Measurements from ENCODE around the gene ALAS1. TPM values are rescaled to one million over a fixed set of nuclear protein-coding genes. Genes with fewer than 3 reads are reported as not detected.

Gene ALAS1
- total RNA-seq, 2 experiments from 2014 or later, result 57.7 to 60.8 TPM

DNA sequence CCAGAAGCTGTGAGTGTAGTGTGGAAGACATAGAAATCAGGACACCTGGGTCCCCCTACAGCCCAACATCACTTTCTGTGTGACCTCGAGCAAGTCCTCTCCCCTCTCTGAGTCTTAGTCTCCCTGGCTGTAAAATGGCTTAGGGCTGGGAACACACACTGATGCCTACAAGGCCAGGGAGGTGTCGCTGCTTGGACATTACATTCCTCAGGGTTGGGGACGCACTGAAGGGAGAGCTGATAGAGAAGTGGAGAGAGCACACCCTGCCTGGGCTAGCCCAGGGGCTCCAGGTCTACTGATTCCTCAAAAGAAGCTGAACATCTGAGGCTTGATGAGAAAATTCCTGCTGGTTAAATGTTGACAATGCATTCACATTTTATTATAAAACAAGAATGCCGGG, 6.3 kb upstream of the ALAS1 start:
- ATAC-seq, result no peak
- CTCF ChIA-PET, result no interaction called here
- Mint-ChIP-seq H3K36me3 (ENCODE audit: low read depth) (no peaks in the 10 kb centered on the region), H3K4me1 (ENCODE audit: low read depth) (peaks cover 26% of the 10 kb centered on the region), H3K4me3 (no peak overlapping the region), H3K27me3 (ENCODE audit: low read depth) (no peaks in the 10 kb centered on the region), H3K27ac (peak overlapping the region; percentile 4), H3K9me3 (ENCODE audit: insufficient read depth) (no peaks in the 10 kb centered on the region)
- DNase-seq, result no peak
- POLR2A ChIA-PET, result no interaction called here

DNA sequence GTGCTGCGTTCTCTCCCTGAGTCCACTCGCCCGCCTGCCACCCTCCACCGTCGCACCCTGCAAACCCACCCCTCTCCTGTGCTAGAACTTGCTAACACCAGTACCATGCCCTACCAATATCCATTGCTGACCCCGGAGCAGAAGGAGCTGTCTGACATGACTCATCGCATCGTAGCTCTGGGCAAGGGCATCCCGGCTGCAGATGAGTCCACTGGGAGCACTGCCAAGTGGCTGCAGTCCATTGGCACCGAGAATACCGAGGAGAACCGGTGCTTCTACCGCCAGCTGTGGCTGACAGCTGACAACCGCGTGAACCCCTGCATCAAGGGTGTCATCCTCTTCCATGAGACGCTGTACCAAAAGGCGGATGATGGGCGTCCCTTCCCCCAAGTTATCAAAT, 4.9 kb upstream of the ALAS1 start:
- no peaks in the 10 kb centered on the region for H3K36me3 Mint-ChIP-seq (ENCODE audit: low read depth)
- no peak for DNase-seq
- ChIA-PET CTCF (interaction anchor here (0.7 to 0.8 kb wide), 2 partner anchors 27 to 65 kb away, joined by 3 to 4 read pairs; no protein-coding TSS in a partner anchor), POLR2A (no interaction called here)
- H3K9me3 Mint-ChIP-seq (ENCODE audit: insufficient read depth), result no peaks in the 10 kb centered on the region
- peak overlapping the region; percentile 37 for H3K27ac Mint-ChIP-seq
- no peak for ATAC-seq
- H3K27me3 Mint-ChIP-seq (ENCODE audit: low read depth), result no peaks in the 10 kb centered on the region
- H3K4me3 Mint-ChIP-seq, result no peak overlapping the region
- peaks cover 37% of the 10 kb centered on the region for H3K4me1 Mint-ChIP-seq (ENCODE audit: low read depth)

DNA sequence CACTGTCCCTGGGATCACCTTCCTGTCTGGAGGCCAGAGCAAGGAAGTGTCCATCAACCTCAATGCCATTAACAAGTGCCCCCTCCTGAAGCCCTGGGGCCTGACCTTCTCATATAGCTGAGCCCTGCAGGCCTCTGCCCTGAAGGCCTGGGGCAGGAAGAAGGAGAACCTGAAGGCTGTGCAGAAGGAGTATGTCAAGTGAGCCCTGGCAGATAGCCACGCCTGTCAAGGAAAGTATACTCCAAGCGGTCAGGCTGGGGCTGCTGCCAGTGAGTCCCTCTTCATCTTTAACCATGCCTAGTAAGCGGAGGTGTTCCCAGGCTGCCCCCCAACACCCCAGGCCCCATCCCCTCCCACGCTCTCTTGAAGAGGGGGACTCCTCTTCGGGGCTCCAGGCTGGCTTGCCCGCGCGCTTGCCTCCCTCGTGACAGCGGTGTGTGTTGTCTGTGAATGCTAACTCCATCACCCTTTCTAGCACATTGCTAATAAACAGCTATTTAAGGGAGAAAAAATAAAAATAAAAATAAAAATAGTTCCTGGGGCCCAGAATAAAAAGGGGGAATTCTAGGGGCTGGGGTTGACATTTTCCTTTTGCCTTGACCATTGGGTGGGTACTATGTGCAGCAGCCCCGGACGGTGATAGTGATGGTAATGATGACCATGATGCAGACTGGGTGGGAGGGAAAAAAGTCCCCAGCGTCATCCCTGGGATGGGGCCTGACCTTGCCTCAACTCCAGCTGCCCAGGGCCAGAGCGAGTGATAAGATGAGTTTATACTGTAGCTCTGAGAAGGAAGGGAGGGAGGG, 3.3 kb upstream of the ALAS1 start:
- Mint-ChIP-seq H3K9me3 (ENCODE audit: insufficient read depth) (no peaks in the 10 kb centered on the region), H3K27me3 (ENCODE audit: low read depth) (no peaks in the 10 kb centered on the region), H3K36me3 (ENCODE audit: low read depth) (peaks cover 12% of the 10 kb centered on the region), H3K4me1 (ENCODE audit: low read depth) (peaks cover 36% of the 10 kb centered on the region), H3K4me3 (no peak overlapping the region), H3K27ac (no peak overlapping the region)
- no peak for ATAC-seq
- DNase-seq, result no peak
- POLR2A ChIA-PET, result no interaction called here
- CTCF ChIA-PET, result no interaction called here

DNA sequence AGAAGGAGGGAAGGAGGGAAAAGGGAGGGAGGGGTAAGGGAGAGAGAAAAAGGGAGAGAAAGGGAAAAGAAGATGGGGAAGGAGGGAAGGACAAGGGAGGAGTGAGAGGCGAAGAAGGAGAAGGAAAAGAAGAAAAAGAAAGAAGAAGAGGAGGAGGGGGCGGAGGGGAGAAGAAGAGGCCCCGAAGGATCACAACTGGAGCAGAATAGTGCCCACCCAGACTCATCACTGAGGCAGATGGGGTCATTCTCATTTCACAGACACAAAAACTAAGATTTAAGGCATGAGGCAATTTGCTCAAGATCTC, 2.7 kb upstream of the ALAS1 start:
- Mint-ChIP-seq H3K27ac (no peak overlapping the region), H3K27me3 (ENCODE audit: low read depth) (no peaks in the 10 kb centered on the region), H3K4me1 (ENCODE audit: low read depth) (peaks cover 35% of the 10 kb centered on the region), H3K36me3 (ENCODE audit: low read depth) (peaks cover 16% of the 10 kb centered on the region), H3K9me3 (ENCODE audit: insufficient read depth) (no peaks in the 10 kb centered on the region), H3K4me3 (no peak overlapping the region)
- DNase-seq, result no peak
- ATAC-seq, result no peak
- POLR2A ChIA-PET, result no interaction called here
- CTCF ChIA-PET, result no interaction called here

DNA sequence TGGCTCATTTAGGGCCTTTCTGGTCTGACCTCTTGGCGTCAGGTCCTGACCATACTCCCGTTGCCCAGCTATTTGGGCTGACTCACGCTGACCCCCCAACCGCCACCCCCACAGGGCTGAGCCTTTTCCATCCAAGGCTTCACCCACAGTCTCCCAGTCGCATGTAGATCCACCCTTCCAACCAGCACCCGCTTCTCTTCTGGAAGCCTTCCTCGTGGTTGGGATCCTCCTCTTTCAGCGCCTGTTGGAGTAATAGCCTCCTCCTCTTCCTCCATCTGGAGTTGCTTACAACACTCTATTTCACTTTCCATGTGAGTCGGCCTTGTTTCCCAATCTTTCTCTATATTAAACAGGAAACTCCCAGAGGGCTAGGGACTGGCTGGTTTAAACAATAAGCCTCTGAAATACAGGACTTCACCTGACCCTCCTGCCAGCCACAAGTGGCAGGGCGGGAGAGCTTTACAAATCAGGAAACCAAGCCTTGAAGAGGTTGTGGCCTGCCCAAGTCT, 2.1 kb upstream of the ALAS1 start:
- DNase-seq (no peak), ATAC-seq (no peak)
- Mint-ChIP-seq H3K4me3 (no peak overlapping the region), H3K4me1 (ENCODE audit: low read depth) (peaks cover 38% of the 10 kb centered on the region), H3K9me3 (ENCODE audit: insufficient read depth) (no peaks in the 10 kb centered on the region), H3K36me3 (ENCODE audit: low read depth) (peaks cover 20% of the 10 kb centered on the region), H3K27ac (no peak overlapping the region), H3K27me3 (ENCODE audit: low read depth) (no peaks in the 10 kb centered on the region)
- ChIA-PET POLR2A (no interaction called here), CTCF (interaction anchor here (1.1 kb wide), 1 partner anchor 23 kb away, joined by 5 read pairs; no protein-coding TSS in a partner anchor)

DNA sequence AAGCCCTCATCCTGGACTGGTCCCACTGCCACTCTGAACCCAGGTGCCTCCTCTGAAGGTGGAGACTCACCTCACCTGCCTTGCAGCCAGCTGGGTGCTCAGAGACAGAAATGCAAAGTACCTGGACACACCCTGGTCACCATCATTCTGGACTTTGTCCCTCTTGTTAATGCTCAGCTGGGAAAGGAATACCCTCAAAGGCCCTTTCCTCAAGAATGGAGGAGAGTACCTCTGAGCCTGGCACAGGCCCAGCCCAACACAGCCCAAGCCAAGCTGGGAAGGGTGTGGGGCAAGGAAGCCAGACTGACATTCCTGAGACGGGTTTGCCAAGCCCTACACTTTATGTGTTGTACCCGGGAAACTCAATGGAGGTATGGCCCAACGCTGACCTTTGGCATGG, 983 bp upstream of the ALAS1 start:
- H3K4me1 Mint-ChIP-seq (ENCODE audit: low read depth), result peaks cover 48% of the 10 kb centered on the region
- peaks cover 30% of the 10 kb centered on the region for H3K36me3 Mint-ChIP-seq (ENCODE audit: low read depth)
- ChIA-PET POLR2A (interaction anchor here (1.2 kb wide), 1 partner anchor 21 kb away, joined by 3 read pairs; no protein-coding TSS in a partner anchor), CTCF (interaction anchor here (0.6 to 1.1 kb wide), 5 partner anchors 22 to 255 kb away, joined by 3 to 5 read pairs (median 3); partner anchors contain the start of gene RRP9)
- H3K27ac Mint-ChIP-seq, result peak overlapping the region; percentile 90
- ATAC-seq, result no peak
- H3K4me3 Mint-ChIP-seq, result no peak overlapping the region
- no peaks in the 10 kb centered on the region for H3K27me3 Mint-ChIP-seq (ENCODE audit: low read depth)
- H3K9me3 Mint-ChIP-seq (ENCODE audit: insufficient read depth), result no peaks in the 10 kb centered on the region
- DNase-seq, result no peak

DNA sequence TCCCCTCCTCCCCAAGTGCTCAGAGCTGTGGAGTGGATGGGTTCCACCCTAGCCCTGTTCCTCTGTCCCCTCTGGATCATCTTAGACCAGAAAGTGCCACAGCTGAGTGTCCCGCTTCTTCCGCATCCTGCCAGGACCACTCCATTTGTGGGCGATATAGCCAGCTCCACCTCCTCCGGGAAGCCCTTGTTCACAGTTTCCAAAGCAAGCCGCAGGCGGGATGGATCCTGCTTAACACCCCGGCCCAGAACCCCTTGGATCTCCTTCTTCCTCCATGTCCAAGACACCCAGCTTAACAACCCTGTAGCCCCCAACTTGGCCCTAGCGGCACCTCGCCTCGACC, 490 bp upstream of the ALAS1 start:
- ChIA-PET CTCF (interaction anchor here (0.6 to 1.1 kb wide), 4 partner anchors 24 to 256 kb away, joined by 3 to 4 read pairs (median 3); partner anchors contain the start of gene RRP9), POLR2A (interaction anchor here (1.2 kb wide), 1 partner anchor 21 kb away, joined by 3 read pairs; no protein-coding TSS in a partner anchor)
- Mint-ChIP-seq H3K36me3 (ENCODE audit: low read depth) (peaks cover 34% of the 10 kb centered on the region), H3K27ac (peak overlapping the region; percentile 90), H3K4me1 (ENCODE audit: low read depth) (peaks cover 51% of the 10 kb centered on the region), H3K9me3 (ENCODE audit: insufficient read depth) (no peaks in the 10 kb centered on the region), H3K4me3 (peak overlapping the region; percentile 94), H3K27me3 (ENCODE audit: low read depth) (no peaks in the 10 kb centered on the region)
- DNase-seq (no peak), ATAC-seq (peak; percentile 5)

DNA sequence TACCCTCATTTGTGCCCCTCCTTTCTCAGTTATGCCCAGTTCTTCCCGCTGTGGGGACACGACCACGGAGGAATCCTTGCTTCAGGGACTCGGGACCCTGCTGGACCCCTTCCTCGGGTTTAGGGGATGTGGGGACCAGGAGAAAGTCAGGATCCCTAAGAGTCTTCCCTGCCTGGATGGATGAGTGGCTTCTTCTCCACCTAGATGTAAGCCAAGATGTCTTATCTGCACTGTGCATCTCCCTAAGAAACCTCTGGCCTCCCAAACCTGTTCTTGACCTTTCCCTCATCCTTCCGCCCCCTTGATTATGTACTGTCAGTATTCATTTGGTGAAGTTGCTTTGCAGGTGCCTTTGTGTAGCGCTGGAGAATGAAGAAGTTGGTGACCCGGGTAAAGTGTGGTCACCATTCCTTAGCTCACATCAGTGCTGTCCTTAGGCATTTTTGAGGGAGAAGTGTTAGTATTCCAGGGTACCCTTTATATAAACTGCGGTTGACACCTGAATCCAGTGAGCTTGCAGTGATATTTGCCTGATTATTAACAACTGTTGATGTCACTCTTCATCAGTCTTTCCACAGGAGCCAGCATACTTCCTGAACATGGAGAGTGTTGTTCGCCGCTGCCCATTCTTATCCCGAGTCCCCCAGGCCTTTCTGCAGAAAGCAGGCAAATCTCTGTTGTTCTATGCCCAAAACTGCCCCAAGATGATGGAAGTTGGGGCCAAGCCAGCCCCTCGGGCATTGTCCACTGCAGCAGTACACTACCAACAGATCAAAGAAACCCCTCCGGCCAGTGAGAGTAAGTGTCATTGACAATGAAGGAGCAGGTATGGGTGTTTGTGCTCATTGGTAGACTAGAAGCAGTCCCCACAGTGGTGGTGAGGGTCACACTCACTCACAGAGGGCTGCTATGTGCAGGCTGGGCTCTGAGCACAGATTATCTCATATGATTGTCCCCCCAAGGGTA, 966 bp downstream of the ALAS1 start:
- DNase-seq, result no peak

DNA sequence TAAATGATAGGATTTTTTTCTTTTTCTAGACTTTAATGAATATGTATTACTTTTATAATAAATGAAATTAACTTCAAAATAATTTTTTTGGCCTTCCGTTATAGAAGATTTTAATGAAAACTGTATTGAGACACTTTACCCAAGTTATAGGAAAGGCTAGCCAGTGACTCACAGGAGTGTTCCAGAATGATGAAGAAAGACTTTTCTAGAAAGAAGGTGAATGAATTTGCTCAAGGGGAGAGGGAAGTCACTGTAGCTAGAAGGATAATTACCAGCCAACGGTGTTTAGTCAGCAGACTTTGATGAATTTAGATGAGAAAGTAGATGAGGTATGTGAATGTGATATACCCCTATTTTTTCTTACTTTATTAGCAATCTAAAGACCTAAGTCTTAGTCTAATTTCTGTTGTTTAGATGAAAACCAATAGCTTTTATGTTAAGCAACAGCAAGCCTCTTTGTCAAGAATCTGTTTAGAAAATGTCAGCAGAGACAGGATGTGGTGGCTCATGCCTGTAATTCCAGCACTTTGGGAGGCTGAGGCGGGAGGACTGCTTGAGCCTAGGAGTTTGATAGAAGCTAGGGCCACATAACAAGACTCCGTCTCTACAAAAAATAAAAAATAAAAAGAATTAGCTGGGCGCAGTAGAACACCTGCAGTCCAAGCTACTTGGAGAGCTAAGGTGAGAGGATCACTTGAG, 3.2 kb downstream of the ALAS1 start:
- no peak overlapping the region for H3K27ac Mint-ChIP-seq
- H3K9me3 Mint-ChIP-seq (ENCODE audit: insufficient read depth), result no peaks in the 10 kb centered on the region
- peaks cover 76% of the 10 kb centered on the region for H3K4me1 Mint-ChIP-seq (ENCODE audit: low read depth)
- ATAC-seq, result no peak
- no peaks in the 10 kb centered on the region for H3K27me3 Mint-ChIP-seq (ENCODE audit: low read depth)
- ChIA-PET POLR2A (no interaction called here), CTCF (interaction anchor here (1.1 to 4.5 kb wide), 8 partner anchors 8 to 200 kb away, joined by 3 to 32 read pairs (median 6); no protein-coding TSS in a partner anchor)
- H3K4me3 Mint-ChIP-seq, result no peak overlapping the region
- peaks cover 67% of the 10 kb centered on the region for H3K36me3 Mint-ChIP-seq (ENCODE audit: low read depth)
- DNase-seq, result no peak

More for the DNA sequence above, 966 bp downstream of the ALAS1 start:
- no peaks in the 10 kb centered on the region for H3K9me3 Mint-ChIP-seq (ENCODE audit: insufficient read depth)
- ATAC-seq, result no peak
- peak overlapping the region; percentile 90 for H3K27ac Mint-ChIP-seq
- no peaks in the 10 kb centered on the region for H3K27me3 Mint-ChIP-seq (ENCODE audit: low read depth)
- peaks cover 46% of the 10 kb centered on the region for H3K36me3 Mint-ChIP-seq (ENCODE audit: low read depth)
- POLR2A ChIA-PET, result no interaction called here
- peaks cover 63% of the 10 kb centered on the region for H3K4me1 Mint-ChIP-seq (ENCODE audit: low read depth)
- peak overlapping the region; percentile 94 for H3K4me3 Mint-ChIP-seq
- CTCF ChIA-PET, result interaction anchor here (1.5 kb wide), 1 partner anchor 21 kb away, joined by 8 read pairs; no protein-coding TSS in a partner anchor

DNA sequence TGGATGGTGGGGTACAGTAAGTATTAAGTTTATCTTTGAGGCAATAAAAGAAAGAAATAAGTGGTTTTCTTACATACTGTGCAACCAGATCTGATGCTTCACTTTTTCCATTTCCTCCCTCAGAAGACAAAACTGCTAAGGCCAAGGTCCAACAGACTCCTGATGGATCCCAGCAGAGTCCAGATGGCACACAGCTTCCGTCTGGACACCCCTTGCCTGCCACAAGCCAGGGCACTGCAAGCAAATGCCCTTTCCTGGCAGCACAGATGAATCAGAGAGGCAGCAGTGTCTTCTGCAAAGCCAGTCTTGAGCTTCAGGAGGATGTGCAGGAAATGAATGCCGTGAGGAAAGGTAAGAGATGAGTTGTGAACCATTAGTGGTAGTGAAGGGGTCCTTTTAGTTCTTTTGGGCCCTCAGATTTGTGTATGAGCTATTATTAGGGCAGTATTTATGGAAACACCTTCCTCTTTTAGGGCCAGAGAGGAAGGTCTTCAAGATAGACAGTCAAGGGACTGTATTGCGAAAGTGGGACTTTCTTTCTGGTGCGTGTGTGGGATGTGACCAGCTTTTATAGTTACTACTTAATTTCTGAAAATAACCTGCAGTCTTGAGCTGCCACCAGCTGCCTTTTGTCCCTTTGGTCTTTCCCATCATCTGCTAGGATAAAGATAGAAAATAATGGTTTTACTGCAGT, 4.6 kb downstream of the ALAS1 start:
- Mint-ChIP-seq H3K27me3 (ENCODE audit: low read depth) (no peaks in the 10 kb centered on the region), H3K9me3 (ENCODE audit: insufficient read depth) (no peaks in the 10 kb centered on the region), H3K36me3 (ENCODE audit: low read depth) (peaks cover 79% of the 10 kb centered on the region), H3K4me3 (no peak overlapping the region), H3K27ac (no peak overlapping the region), H3K4me1 (ENCODE audit: low read depth) (peaks cover 63% of the 10 kb centered on the region)
- no peak for ATAC-seq
- CTCF ChIA-PET, result interaction anchor here (1.0 to 4.5 kb wide), 6 partner anchors 19 to 202 kb away, joined by 3 to 32 read pairs (median 4); no protein-coding TSS in a partner anchor
- POLR2A ChIA-PET, result no interaction called here
- DNase-seq, result no peak

DNA sequence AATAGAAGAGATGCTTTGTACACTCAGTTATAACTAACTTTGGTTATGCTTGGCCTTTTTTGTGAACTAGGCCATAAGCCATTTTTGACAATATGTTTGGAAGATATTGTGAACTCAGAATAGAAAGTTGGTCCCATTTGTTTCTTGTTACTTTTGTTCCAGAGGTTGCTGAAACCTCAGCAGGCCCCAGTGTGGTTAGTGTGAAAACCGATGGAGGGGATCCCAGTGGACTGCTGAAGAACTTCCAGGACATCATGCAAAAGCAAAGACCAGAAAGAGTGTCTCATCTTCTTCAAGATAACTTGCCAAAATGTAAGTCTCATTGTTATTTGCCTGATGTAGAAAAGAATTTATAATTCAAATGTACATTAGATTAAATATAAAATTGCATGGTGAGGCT, 5.7 kb downstream of the ALAS1 start:
- Mint-ChIP-seq H3K4me1 (ENCODE audit: low read depth) (peaks cover 57% of the 10 kb centered on the region), H3K27ac (no peak overlapping the region), H3K36me3 (ENCODE audit: low read depth) (peaks cover 87% of the 10 kb centered on the region), H3K27me3 (ENCODE audit: low read depth) (no peaks in the 10 kb centered on the region), H3K9me3 (ENCODE audit: insufficient read depth) (no peaks in the 10 kb centered on the region), H3K4me3 (no peak overlapping the region)
- no peak for DNase-seq
- ATAC-seq, result no peak
- POLR2A ChIA-PET, result no interaction called here
- CTCF ChIA-PET, result interaction anchor here (4.5 kb wide), 1 partner anchor 18 kb away, joined by 32 read pairs; no protein-coding TSS in a partner anchor
